HCT116 (cell line): Measurements from ENCODE around the gene TYW1. TPM values are rescaled to one million over a fixed set of nuclear protein-coding genes. Genes with fewer than 3 reads are reported as not detected.
"Not testable (repeated sequence)": the region's sequence is repeated elsewhere in the genome, so short reads cannot be mapped to it uniquely, and the experiment has no call there.

Experiments
- ATAC-seq: fragments of 200-7000 bp; cut with Tn5 transposase; 2 replicates; pipeline ENCODE4 v1.9.1; 2020; ENCODE audit warnings: mild to moderate bottlenecking, moderate library complexity
- BruUV-seq: library from RNA; stranded (reverse); fragments of 400-500 nt; replicated peaks from 2 replicates; lab custom pipeline; 2021; lab: Mats Ljungman, UMichigan
- CTCF ChIA-PET: fragments of 300-600 bp; sonication (Branson Sonifier 250); formaldehyde crosslinking; loops from one replicate; lab custom pipeline; 2021; ENCODE audit warnings: antibody characterized with exemption; lab: Charles Lee
- POLR2A ChIA-PET: fragments of 300-600, 350-600 bp; sonication (Branson Sonifier 250); formaldehyde crosslinking; loops from one replicate; lab custom pipeline; 2021; ENCODE audit warnings: antibody characterized with exemption; lab: Charles Lee
- RAD21 ChIA-PET, 2 experiments: fragments of 300-600 bp; sonication (Branson Sonifier 250); formaldehyde crosslinking; loops; one replicate each; lab custom pipeline; 2023; ENCODE audit warnings: low total read pairs in 2 of 2; ENCODE audit not compliant: uncharacterized antibody in 2 of 2, unreplicated experiment in 2 of 2, low non-redundant PET in 1 of 2; lab: Charles Lee
- DNase-seq: peaks from one replicate; pipeline ENCODE4 v3.0.0-alpha.2; 2010; ENCODE audit warnings: low read depth, low spot score
- H2AFZ ChIP-seq: fragments of 200-600 bp; shearing (Covaris generic), sonication (generic); 2 replicates; pipeline ENCODE4 v1.6.1; 2017; ENCODE audit warnings: low read depth, mixed run types, mixed read lengths, antibody characterized with exemption, low read length; ENCODE audit not compliant: poor library complexity, severe bottlenecking
- H3K27ac ChIP-seq: 2 replicates; pipeline ENCODE4 v1.5.1; 2012; ENCODE audit warnings: low read depth, low read length
- H3K27me3 ChIP-seq: fragments of 200-600 bp; sonication (generic); 2 replicates; pipeline ENCODE4 v1.6.1; 2016; ENCODE audit warnings: mixed run types, low read length, mixed read lengths; ENCODE audit not compliant: insufficient read depth
- H3K36me3 ChIP-seq, 2 experiments: fragments of 200-500 bp in 1 of 2; fragments of 200-600 bp in 1 of 2; sonication (Bioruptor generic) in 1 of 2; sonication (generic) in 1 of 2; 2 replicates each; pipeline versions ENCODE4 v1.5.1 to v1.6.1; 2014 to 2016; ENCODE audit warnings: low read length in 2 of 2, inconsistent platforms in 1 of 2, mixed read lengths in 1 of 2, mixed run types in 1 of 2; ENCODE audit not compliant: insufficient read depth in 2 of 2, control insufficient read depth in 1 of 2
- H3K4me1 ChIP-seq, 2 experiments: fragments of 200-600 bp in 1 of 2; sonication (generic) in 1 of 2; 2 replicates each; pipeline versions ENCODE4 v1.5.1 to v1.6.1; 2012 to 2017; ENCODE audit warnings: low read length in 2 of 2, inconsistent platforms in 1 of 2, mild to moderate bottlenecking in 1 of 2, mixed read lengths in 1 of 2, mixed run types in 1 of 2, moderate library complexity in 1 of 2; ENCODE audit not compliant: insufficient read depth in 2 of 2, control insufficient read depth in 1 of 2
- H3K4me2 ChIP-seq: fragments of 200-600 bp; sonication (generic); 2 replicates; pipeline ENCODE4 v1.6.1; 2017; ENCODE audit warnings: mixed run types, low read length, mixed read lengths
- H3K4me3 ChIP-seq, 2 experiments: fragments of 200-600 bp in 1 of 2; sonication (generic) in 1 of 2; replicated peaks in 1 of 2; 2 replicates each; pipeline ENCODE4 v1.5.1; 2011 to 2016; ENCODE audit warnings: low read length in 2 of 2, control low read depth in 1 of 2, low read depth in 1 of 2, mild to moderate bottlenecking in 1 of 2, mixed read lengths in 1 of 2, mixed run types in 1 of 2
- H3K79me2 ChIP-seq: fragments of 200-600 bp; sonication (generic); 2 replicates; pipeline ENCODE4 v1.6.1; 2017; ENCODE audit warnings: mild to moderate bottlenecking, mixed run types, low read length, moderate library complexity, mixed read lengths; ENCODE audit not compliant: insufficient read depth
- H3K9ac ChIP-seq: fragments of 200-600 bp; sonication (generic); 2 replicates; pipeline ENCODE4 v1.6.1; 2016; ENCODE audit warnings: low read length, mixed read lengths
- H3K9me2 ChIP-seq: fragments of 200-600 bp; sonication (generic), shearing (Covaris generic); 2 replicates; pipeline ENCODE4 v1.6.1; 2017; ENCODE audit warnings: mixed run types, mild to moderate bottlenecking, moderate library complexity; ENCODE audit not compliant: insufficient read depth
- H3K9me3 ChIP-seq, 2 experiments: fragments of 200-500 bp in 1 of 2; fragments of 200-600 bp in 1 of 2; sonication (Bioruptor generic) in 1 of 2; sonication (generic) in 1 of 2; 2 replicates each; pipeline ENCODE4 v1.6.1; 2014 to 2017; ENCODE audit warnings: low read length in 2 of 2, mixed read lengths in 2 of 2, inconsistent platforms in 1 of 2, low read depth in 1 of 2, mild to moderate bottlenecking in 1 of 2, mixed run types in 1 of 2, moderate library complexity in 1 of 2; ENCODE audit not compliant: control insufficient read depth in 1 of 2, insufficient read depth in 1 of 2
- H4K20me1 ChIP-seq: fragments of 200-600 bp; sonication (generic), shearing (Covaris generic); 2 replicates; pipeline ENCODE4 v1.6.1; 2017; ENCODE audit warnings: mixed run types, mild to moderate bottlenecking, moderate library complexity; ENCODE audit not compliant: insufficient read depth
- CBX3 ChIP-seq: IDR thresholded peaks from 2 replicates; pipeline ENCODE4 v1.6.1; 2012; ENCODE audit warnings: low read depth
- CEBPB ChIP-seq: IDR thresholded peaks from 2 replicates; pipeline ENCODE4 v1.6.1; 2012; ENCODE audit warnings: low read depth
- EZH2 ChIP-seq: fragments of 200-600 bp; sonication (generic); IDR thresholded peaks from 2 replicates; pipeline ENCODE4 v1.6.1; 2017; ENCODE audit warnings: antibody characterized with exemption, mixed run types
- JUND ChIP-seq: IDR thresholded peaks from 2 replicates; pipeline ENCODE4 v1.6.1; 2012
- POLR2A ChIP-seq: IDR thresholded peaks from 2 replicates; pipeline ENCODE4 v1.7.0; 2011; ENCODE audit warnings: borderline replicate concordance; ENCODE audit not compliant: insufficient read depth, insufficient read length; ENCODE audit errors: extremely low read depth
- SP1 ChIP-seq: IDR thresholded peaks from 2 replicates; pipeline ENCODE4 v1.6.1; 2012; ENCODE audit warnings: low read depth
- ZFX ChIP-seq: fragments of 450-650 bp; IDR thresholded peaks from 2 replicates; pipeline ENCODE4 v1.6.1; 2017
- ZNF274 ChIP-seq: fragments of 200-500 bp; sonication (Bioruptor generic); IDR thresholded peaks from 2 replicates; pipeline ENCODE4 v1.6.1; 2014; ENCODE audit warnings: mild to moderate bottlenecking, low read depth, low read length, inconsistent platforms
- intact Hi-C: fragments of 100-400 bp; cut with micrococcal nuclease; formaldehyde crosslinking; loops from 2 replicates; pipeline ENCODE4 v1.10.0; 2022
- total RNA-seq: library from RNA; stranded (reverse); gene quantifications from one replicate; pipeline ENCODE4 v1.2.1, GENCODE V29; 2021; ENCODE audit not compliant: unreplicated experiment
- TF ChIP-seq, protein P1 (sequence below): IDR thresholded peaks from 2 replicates; pipeline ENCODE4 v1.6.1; 2012
- TF ChIP-seq, protein P2 (sequence below): IDR thresholded peaks from 2 replicates; pipeline ENCODE4 v1.6.1; 2012; ENCODE audit warnings: low read depth
- TF ChIP-seq, protein P3 (sequence below), 3 experiments: fragments of 200-600 bp in 1 of 3; sonication (generic) in 1 of 3; IDR thresholded peaks in 2 of 3; conservative IDR thresholded peaks in 1 of 3; 2 replicates each; pipeline ENCODE4 v1.5.1; 2012 to 2017; ENCODE audit warnings: low read depth in 2 of 3, low read length in 2 of 3, antibody characterized with exemption in 1 of 3, borderline replicate concordance in 1 of 3, control low read depth in 1 of 3, mild to moderate bottlenecking in 1 of 3, mixed read lengths in 1 of 3, mixed run types in 1 of 3, moderate library complexity in 1 of 3; ENCODE audit not compliant: insufficient read depth in 1 of 3

Gene TYW1
- total RNA-seq, 1 experiment from 2014 or later = 16.6 TPM

DNA sequence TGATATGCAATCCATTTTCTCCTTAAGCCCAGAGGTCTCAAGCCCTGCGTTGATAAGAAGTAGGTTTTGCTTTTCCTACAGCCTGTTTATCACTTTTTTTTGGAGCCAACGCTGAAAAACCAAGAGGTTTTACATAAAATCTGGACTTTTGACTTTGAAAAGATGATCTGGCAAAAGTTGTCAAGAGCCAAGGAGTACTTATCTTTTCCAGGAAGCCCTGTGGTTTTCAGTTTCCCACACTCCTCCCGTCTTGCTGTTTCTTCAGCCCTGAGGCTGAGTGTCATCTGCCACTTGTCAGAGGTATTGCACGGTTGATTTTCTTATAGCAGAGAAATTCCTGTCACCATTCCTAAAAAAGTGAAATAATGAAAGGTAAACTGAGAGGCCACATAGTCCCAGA is 108.7 kb downstream of the TYW1 start:
- BruUV-seq = no TSS peak
- intact Hi-C loops = no loop called here
- Histone ChIP-seq H3K4me3 (no peak overlapping the region), H3K4me1 (no peaks in the 10 kb centered on the region), H2AFZ (no peak overlapping the region), H3K27me3 (no peaks in the 10 kb centered on the region), H3K36me3 (no peaks in the 10 kb centered on the region), H3K79me2 (no peaks in the 10 kb centered on the region), H4K20me1 (no peaks in the 10 kb centered on the region), H3K4me2 (no peak overlapping the region), H3K9ac (no peak overlapping the region), H3K27ac (no peak overlapping the region), H3K9me3 (no peaks in the 10 kb centered on the region), H3K9me2 (no peaks in the 10 kb centered on the region)
- no peak for ATAC-seq
- no peak for DNase-seq
- TF ChIP-seq JUND (no peak), SP1 (no peak), POLR2A (no peak), CBX3 (no peak), ZFX (no peak), ZNF274 (no peak), EZH2 (no peak), CEBPB (no peak)
- TF ChIP-seq, protein P1, sequence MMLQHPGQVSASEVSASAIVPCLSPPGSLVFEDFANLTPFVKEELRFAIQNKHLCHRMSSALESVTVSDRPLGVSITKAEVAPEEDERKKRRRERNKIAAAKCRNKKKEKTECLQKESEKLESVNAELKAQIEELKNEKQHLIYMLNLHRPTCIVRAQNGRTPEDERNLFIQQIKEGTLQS = no peak
- TF ChIP-seq, protein P2, sequence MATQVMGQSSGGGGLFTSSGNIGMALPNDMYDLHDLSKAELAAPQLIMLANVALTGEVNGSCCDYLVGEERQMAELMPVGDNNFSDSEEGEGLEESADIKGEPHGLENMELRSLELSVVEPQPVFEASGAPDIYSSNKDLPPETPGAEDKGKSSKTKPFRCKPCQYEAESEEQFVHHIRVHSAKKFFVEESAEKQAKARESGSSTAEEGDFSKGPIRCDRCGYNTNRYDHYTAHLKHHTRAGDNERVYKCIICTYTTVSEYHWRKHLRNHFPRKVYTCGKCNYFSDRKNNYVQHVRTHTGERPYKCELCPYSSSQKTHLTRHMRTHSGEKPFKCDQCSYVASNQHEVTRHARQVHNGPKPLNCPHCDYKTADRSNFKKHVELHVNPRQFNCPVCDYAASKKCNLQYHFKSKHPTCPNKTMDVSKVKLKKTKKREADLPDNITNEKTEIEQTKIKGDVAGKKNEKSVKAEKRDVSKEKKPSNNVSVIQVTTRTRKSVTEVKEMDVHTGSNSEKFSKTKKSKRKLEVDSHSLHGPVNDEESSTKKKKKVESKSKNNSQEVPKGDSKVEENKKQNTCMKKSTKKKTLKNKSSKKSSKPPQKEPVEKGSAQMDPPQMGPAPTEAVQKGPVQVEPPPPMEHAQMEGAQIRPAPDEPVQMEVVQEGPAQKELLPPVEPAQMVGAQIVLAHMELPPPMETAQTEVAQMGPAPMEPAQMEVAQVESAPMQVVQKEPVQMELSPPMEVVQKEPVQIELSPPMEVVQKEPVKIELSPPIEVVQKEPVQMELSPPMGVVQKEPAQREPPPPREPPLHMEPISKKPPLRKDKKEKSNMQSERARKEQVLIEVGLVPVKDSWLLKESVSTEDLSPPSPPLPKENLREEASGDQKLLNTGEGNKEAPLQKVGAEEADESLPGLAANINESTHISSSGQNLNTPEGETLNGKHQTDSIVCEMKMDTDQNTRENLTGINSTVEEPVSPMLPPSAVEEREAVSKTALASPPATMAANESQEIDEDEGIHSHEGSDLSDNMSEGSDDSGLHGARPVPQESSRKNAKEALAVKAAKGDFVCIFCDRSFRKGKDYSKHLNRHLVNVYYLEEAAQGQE = no peak
- TF ChIP-seq, protein P3, sequence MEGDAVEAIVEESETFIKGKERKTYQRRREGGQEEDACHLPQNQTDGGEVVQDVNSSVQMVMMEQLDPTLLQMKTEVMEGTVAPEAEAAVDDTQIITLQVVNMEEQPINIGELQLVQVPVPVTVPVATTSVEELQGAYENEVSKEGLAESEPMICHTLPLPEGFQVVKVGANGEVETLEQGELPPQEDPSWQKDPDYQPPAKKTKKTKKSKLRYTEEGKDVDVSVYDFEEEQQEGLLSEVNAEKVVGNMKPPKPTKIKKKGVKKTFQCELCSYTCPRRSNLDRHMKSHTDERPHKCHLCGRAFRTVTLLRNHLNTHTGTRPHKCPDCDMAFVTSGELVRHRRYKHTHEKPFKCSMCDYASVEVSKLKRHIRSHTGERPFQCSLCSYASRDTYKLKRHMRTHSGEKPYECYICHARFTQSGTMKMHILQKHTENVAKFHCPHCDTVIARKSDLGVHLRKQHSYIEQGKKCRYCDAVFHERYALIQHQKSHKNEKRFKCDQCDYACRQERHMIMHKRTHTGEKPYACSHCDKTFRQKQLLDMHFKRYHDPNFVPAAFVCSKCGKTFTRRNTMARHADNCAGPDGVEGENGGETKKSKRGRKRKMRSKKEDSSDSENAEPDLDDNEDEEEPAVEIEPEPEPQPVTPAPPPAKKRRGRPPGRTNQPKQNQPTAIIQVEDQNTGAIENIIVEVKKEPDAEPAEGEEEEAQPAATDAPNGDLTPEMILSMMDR (IDR thresholded peaks at IDR 0.05 in 2 of 3, conservative IDR thresholded peaks at IDR 0.05 in 1 of 3; ENCODE audit: borderline replicate concordance in 1 of 3, insufficient read depth in 1 of 3, low read depth in 2 of 3, low read length in 2 of 3) = no peak
- ChIA-PET CTCF (no interaction called here), POLR2A (no interaction called here), RAD21 (no interaction called here)

DNA sequence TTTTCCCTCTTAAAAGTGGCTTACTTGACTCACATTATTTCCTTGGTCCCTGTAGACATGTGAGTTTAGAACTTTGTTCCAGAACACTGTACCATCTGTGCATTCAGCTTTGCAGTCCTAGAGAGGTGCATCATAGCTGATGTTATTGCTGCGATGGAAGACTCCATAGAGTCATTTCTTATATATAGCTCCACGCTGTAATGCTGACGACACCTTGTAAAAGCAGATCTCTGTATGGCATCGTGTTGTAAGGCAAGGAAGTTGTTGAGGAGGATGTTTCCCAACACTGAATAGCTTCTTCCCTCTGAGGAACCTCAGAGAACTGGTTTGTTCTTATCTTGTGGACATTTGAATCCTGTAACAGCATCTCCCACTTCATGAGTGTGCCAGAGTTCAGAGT is 109.6 kb downstream of the TYW1 start:
- POLR2A ChIA-PET, ATAC-seq, H3K4me1 ChIP-seq, H3K9me2 ChIP-seq, H3K36me3 ChIP-seq, H3K4me2 ChIP-seq, H3K9me3 ChIP-seq, CTCF ChIA-PET, H2AFZ ChIP-seq, BruUV-seq, H3K79me2 ChIP-seq, intact Hi-C loops, H3K4me3 ChIP-seq, H4K20me1 ChIP-seq, H3K27me3 ChIP-seq, H3K27ac ChIP-seq, DNase-seq, RAD21 ChIA-PET, H3K9ac ChIP-seq: not testable (repeated sequence)

DNA sequence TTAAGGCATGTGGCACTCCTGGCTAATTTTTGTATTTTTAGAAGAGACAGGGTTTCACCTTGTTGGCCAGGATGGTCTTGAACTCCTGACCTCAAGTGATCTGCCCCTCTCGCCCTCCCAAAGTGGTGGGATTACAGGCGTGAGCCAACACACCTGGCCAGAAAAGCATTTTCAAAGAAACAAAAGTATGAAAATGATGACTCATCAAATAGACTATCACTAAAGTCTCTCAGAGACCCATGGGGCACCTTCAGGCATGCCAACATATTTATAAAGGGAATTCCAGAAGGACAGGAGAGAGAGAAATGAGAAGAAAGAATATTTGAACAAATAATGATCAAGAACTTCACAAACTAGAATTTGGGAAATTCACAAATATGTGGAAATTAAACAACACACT is 114.7 kb downstream of the TYW1 start:
- DNase-seq, H4K20me1 ChIP-seq, intact Hi-C loops, H3K79me2 ChIP-seq, POLR2A ChIA-PET, H2AFZ ChIP-seq, H3K27ac ChIP-seq, H3K36me3 ChIP-seq, RAD21 ChIA-PET, H3K4me1 ChIP-seq, H3K27me3 ChIP-seq, H3K4me2 ChIP-seq, H3K9me2 ChIP-seq, H3K9ac ChIP-seq, ATAC-seq, CTCF ChIA-PET, BruUV-seq, H3K4me3 ChIP-seq, H3K9me3 ChIP-seq: not testable (repeated sequence)
